Lung (tissue), 12 donors: ENCODE results near the gene FRMD1. TPM values are rescaled to one million over a fixed set of nuclear protein-coding genes. Genes with fewer than 3 reads are reported as not detected.

Experiments used
- ATAC-seq: fragments of 200-7000 bp; cut with Tn5 transposase; one replicate; pipeline ENCODE4 v1.9.1; 2020; ENCODE audit warnings: moderate number of reproducible peaks; ENCODE audit not compliant: insufficient read depth, low FRiP score
- DNase-seq, 3 donors: peaks; one replicate each; pipeline ENCODE4 v3.0.0-alpha.2; 2013 to 2017
- H3K27ac ChIP-seq, 2 donors: one replicate each; pipeline ENCODE4 v1.5.1; 2013; ENCODE audit warnings: mild to moderate bottlenecking in 2 of 2, moderate library complexity in 2 of 2, control low read depth in 1 of 2, inconsistent platforms in 1 of 2, low read depth in 1 of 2, low read length in 1 of 2
- H3K27me3 ChIP-seq, 3 donors: one replicate each; pipeline ENCODE4 v1.5.1; 2013; ENCODE audit warnings: low read length in 2 of 3; ENCODE audit not compliant: control insufficient read depth in 3 of 3, insufficient read depth in 3 of 3
- H3K36me3 ChIP-seq, 4 donors: one replicate each; pipeline ENCODE4 v1.5.1; 2013; ENCODE audit warnings: low read length in 4 of 4, mild to moderate bottlenecking in 1 of 4, moderate library complexity in 1 of 4; ENCODE audit not compliant: control insufficient read depth in 4 of 4, insufficient read depth in 4 of 4
- H3K4me1 ChIP-seq, 5 donors: one replicate each; pipeline ENCODE4 v1.5.1; 2013; ENCODE audit warnings: low read length in 5 of 5, mild to moderate bottlenecking in 2 of 5, moderate library complexity in 1 of 5; ENCODE audit not compliant: control insufficient read depth in 5 of 5, insufficient read depth in 5 of 5
- H3K4me3 ChIP-seq: one replicate; pipeline ENCODE4 v1.5.1; 2013; ENCODE audit warnings: mild to moderate bottlenecking, control low read depth, moderate library complexity
- H3K9ac ChIP-seq, 2 donors: one replicate each; pipeline ENCODE4 v1.5.1; 2013; ENCODE audit warnings: low read length in 2 of 2, control low read depth in 1 of 2; ENCODE audit not compliant: insufficient read depth in 1 of 2
- H3K9me3 ChIP-seq, 4 donors: one replicate each; pipeline ENCODE4 v1.5.1; 2013; ENCODE audit warnings: low read length in 3 of 4, mild to moderate bottlenecking in 1 of 4, moderate library complexity in 1 of 4; ENCODE audit not compliant: control insufficient read depth in 4 of 4, insufficient read depth in 3 of 4
- CTCF ChIP-seq: IDR thresholded peaks from 2 replicates; pipeline ENCODE4 v1.5.1; 2012; ENCODE audit warnings: mild to moderate bottlenecking; ENCODE audit errors: control extremely low read depth, extremely low read depth
- WGBS, 2 donors: extraction: QIAGEN DNeasy Blood & Tissue Kit; methylation state at CpG; one replicate each; pipeline ENCODE4 v1.1.7; 2013; 5-methylcytosine and 5-hydroxymethylcytosine counted together
- polyA plus RNA-seq, 2 donors: library from polyadenylated mRNA; stranded (reverse); fragments of 200-250 nt; gene quantifications; one replicate each; pipeline ENCODE4 v1.2.1, GENCODE V29; 2013
- total RNA-seq, 2 donors: library from RNA; depleted of rRNA in 1 of 2; stranded (reverse); fragments of >200 nt in 1 of 2; gene quantifications; one replicate each; pipeline ENCODE4 v1.2.1, GENCODE V29; 2014 to 2021
- donor health status: control.
- donor health status: control.
- donor health status: Bipolar disorder and iron deficiency.
- donor health status: healthy.
- donor health status: DM: yes; HTN: yes; CAD: no.

FRMD1 gene
- total and polyA plus RNA-seq, 4 donors = 0.02 to 1.4 (median 0.10) TPM

- Histone ChIP-seq H3K9me3 (peaks cover 0 to 1% (median 0%) of the 10 kb centered on the region in 4 donors), H3K27ac (no peak overlapping the region), H3K36me3 (peaks cover 0 to 5% (median 0%) of the 10 kb centered on the region in 4 donors), H3K4me3 (no peak overlapping the region), H3K9ac (no peak overlapping the region), H3K4me1 (peaks cover 0 to 20% (median 9%) of the 10 kb centered on the region in 5 donors), H3K27me3 (no peaks in the 10 kb centered on the region)
- ATAC-seq (no peak), DNase-seq (no peak)
- no peak for TF ChIP-seq CTCF
- WGBS, 2 donors = 97 to 98% methylated on average over 10 of the region's 10 CpGs
These were observed 7.6 kb upstream of the FRMD1 start for GRCh38 chr6:168086616-168087015.

- DNase-seq = no peak
- no peak overlapping the region for H3K9ac ChIP-seq
- H3K36me3 ChIP-seq = peaks cover 0 to 5% (median 0%) of the 10 kb centered on the region in 4 donors
- 89 to 95% methylated on average over 10 of the region's 10 CpGs for WGBS, 2 donors
- ATAC-seq = no peak
- no peak overlapping the region for H3K27ac ChIP-seq
- H3K4me1 ChIP-seq = peaks cover 0 to 20% (median 9%) of the 10 kb centered on the region in 5 donors
- TF ChIP-seq CTCF = no peak
- no peaks in the 10 kb centered on the region for H3K27me3 ChIP-seq
- H3K4me3 ChIP-seq = no peak overlapping the region
- peaks cover 0 to 1% (median 0%) of the 10 kb centered on the region in 4 donors for H3K9me3 ChIP-seq
These were observed 7.1 kb upstream of the FRMD1 start for GRCh38 chr6:168086066-168086465.

- Histone ChIP-seq H3K9ac (no peak overlapping the region), H3K27ac (no peak overlapping the region), H3K9me3 (peaks cover 0 to 1% (median 0%) of the 10 kb centered on the region in 4 donors), H3K27me3 (no peaks in the 10 kb centered on the region), H3K4me3 (no peak overlapping the region), H3K4me1 (peaks cover 0 to 20% (median 9%) of the 10 kb centered on the region in 5 donors), H3K36me3 (no peaks in the 10 kb centered on the region)
- 89 to 93% methylated on average over 19 of the region's 19 CpGs for WGBS, 2 donors
- DNase-seq = no peak
- ATAC-seq = no peak
- TF ChIP-seq CTCF = no peak
These were observed 5.6 kb upstream of the FRMD1 start for GRCh38 chr6:168084465-168085160.
